Peyer's patch (tissue), 4 donors: Measurements from ENCODE around the gene TAGAP.
A peak's percentile ranks its signal among the peaks of the same experiment; 100 is the strongest.

ENCODE experiments used
- POLR2A ChIP-seq, 2 donors: fragments of 450-650 bp; IDR thresholded peaks; one replicate each; pipeline ENCODE4 v1.5.1; 2017; ENCODE audit warnings: antibody characterized with exemption in 2 of 2, mild to moderate bottlenecking in 2 of 2, moderate library complexity in 2 of 2
- TF ChIP-seq, protein P1 (sequence below), 6 experiments: fragments of 450-650 bp in 4 of 6; fragments of 200-600 bp in 2 of 6; sonication (generic) in 1 of 6; IDR thresholded peaks; one replicate each; pipeline ENCODE4 v1.5.1; 2017 to 2019; ENCODE audit warnings: antibody characterized with exemption in 6 of 6, mild to moderate bottlenecking in 3 of 6, moderate library complexity in 1 of 6

DNA sequence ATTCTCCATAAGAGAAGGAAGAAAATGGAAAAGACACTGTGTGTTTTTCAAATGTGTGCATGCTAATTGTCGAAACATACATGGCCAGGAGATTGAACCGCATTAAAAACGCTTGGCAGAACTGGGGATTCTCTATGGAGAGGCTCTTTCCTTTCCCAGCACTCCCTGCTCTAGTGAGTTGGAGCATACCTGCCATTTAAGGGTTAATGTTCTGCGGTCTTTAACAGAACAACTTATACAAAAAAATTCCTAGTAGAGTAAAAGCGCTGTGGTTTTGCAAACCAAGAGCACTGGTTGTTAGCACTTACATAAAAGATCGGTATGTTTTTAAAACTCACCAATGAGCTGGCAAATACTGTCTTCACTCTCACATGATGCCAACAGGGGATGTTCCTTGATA lies 1.5 kb downstream of the TAGAP start:
- TF ChIP-seq, protein P1, sequence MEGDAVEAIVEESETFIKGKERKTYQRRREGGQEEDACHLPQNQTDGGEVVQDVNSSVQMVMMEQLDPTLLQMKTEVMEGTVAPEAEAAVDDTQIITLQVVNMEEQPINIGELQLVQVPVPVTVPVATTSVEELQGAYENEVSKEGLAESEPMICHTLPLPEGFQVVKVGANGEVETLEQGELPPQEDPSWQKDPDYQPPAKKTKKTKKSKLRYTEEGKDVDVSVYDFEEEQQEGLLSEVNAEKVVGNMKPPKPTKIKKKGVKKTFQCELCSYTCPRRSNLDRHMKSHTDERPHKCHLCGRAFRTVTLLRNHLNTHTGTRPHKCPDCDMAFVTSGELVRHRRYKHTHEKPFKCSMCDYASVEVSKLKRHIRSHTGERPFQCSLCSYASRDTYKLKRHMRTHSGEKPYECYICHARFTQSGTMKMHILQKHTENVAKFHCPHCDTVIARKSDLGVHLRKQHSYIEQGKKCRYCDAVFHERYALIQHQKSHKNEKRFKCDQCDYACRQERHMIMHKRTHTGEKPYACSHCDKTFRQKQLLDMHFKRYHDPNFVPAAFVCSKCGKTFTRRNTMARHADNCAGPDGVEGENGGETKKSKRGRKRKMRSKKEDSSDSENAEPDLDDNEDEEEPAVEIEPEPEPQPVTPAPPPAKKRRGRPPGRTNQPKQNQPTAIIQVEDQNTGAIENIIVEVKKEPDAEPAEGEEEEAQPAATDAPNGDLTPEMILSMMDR (IDR thresholded peaks at IDR 0.05) = no peak
- peak; percentile 7 to 18 for TF ChIP-seq POLR2A (IDR thresholded peaks at IDR 0.05)
